GM23338 (cell line): ENCODE results near the gene NGEF. TPM values are rescaled to one million over a fixed set of nuclear protein-coding genes. Genes with fewer than 3 reads are reported as not detected.

Experiments
- ATAC-seq: fragments of 200-7000 bp; cut with Tn5 transposase; 3 replicates; pipeline ENCODE4 v1.9.1; 2020
- DNase-seq: peaks from one replicate; pipeline ENCODE4 v3.0.0-alpha.2; 2015; ENCODE audit warnings: low spot score
- H2AFZ ChIP-seq: fragments of 200-600 bp; sonication (generic); 2 replicates; pipeline ENCODE4 v1.8.0; 2016; ENCODE audit warnings: antibody characterized with exemption, mild to moderate bottlenecking, moderate library complexity
- H3F3A ChIP-seq: fragments of 200-600 bp; sonication (generic); replicated peaks from 2 replicates; pipeline ENCODE4 v1.8.0; 2017; ENCODE audit warnings: antibody characterized with exemption, mixed run types, low read depth
- H3K27ac ChIP-seq: fragments of 200-600 bp; sonication (generic); 2 replicates; pipeline ENCODE4 v1.6.1; 2016; ENCODE audit warnings: low read depth
- H3K27me3 ChIP-seq: fragments of 200-600 bp; sonication (generic); 2 replicates; pipeline ENCODE4 v1.8.0; 2016; ENCODE audit warnings: mild to moderate bottlenecking, mixed run types, moderate library complexity; ENCODE audit not compliant: insufficient read depth
- H3K36me3 ChIP-seq: fragments of 200-600 bp; sonication (generic); 2 replicates; pipeline ENCODE4 v1.8.0; 2016; ENCODE audit warnings: mild to moderate bottlenecking; ENCODE audit not compliant: insufficient read depth
- H3K4me1 ChIP-seq: fragments of 200-600 bp; sonication (generic); 2 replicates; pipeline ENCODE4 v1.8.0; 2016; ENCODE audit warnings: mild to moderate bottlenecking, moderate library complexity; ENCODE audit not compliant: insufficient read depth
- H3K4me2 ChIP-seq: fragments of 200-600 bp; sonication (generic); 2 replicates; pipeline ENCODE4 v1.7.1; 2017; ENCODE audit warnings: mixed run types
- H3K4me3 ChIP-seq: fragments of 200-600 bp; sonication (generic); 2 replicates; pipeline ENCODE4 v1.6.1; 2016; ENCODE audit warnings: mixed run types
- H3K79me2 ChIP-seq: fragments of 200-600 bp; sonication (generic); replicated peaks from 2 replicates; pipeline ENCODE4 v1.8.0; 2017; ENCODE audit warnings: mild to moderate bottlenecking; ENCODE audit not compliant: insufficient read depth
- H3K9me2 ChIP-seq: fragments of 200-600 bp; sonication (generic); 2 replicates; pipeline ENCODE4 v1.8.0; 2017; ENCODE audit not compliant: insufficient read depth
- H4K20me1 ChIP-seq: fragments of 200-600 bp; sonication (generic); replicated peaks from 2 replicates; pipeline ENCODE4 v1.8.0; 2017; ENCODE audit warnings: mild to moderate bottlenecking; ENCODE audit not compliant: insufficient read depth
- H3K27ac Mint-ChIP-seq: 2 replicates; pipeline ENCODE4 v1.8.0; 2020; ENCODE audit warnings: inconsistent platforms, mild to moderate bottlenecking, moderate library complexity, mixed read lengths
- H3K27me3 Mint-ChIP-seq: 3 replicates; pipeline ENCODE4 v1.8.0; 2022; ENCODE audit warnings: low read depth, mild to moderate bottlenecking, moderate library complexity, mixed read lengths, inconsistent platforms; ENCODE audit not compliant: insufficient read depth, poor library complexity
- H3K36me3 Mint-ChIP-seq: 3 replicates; pipeline ENCODE4 v1.8.0; 2021; ENCODE audit warnings: low read depth, mild to moderate bottlenecking, inconsistent platforms, moderate library complexity, mixed read lengths
- H3K4me1 Mint-ChIP-seq: 3 replicates; pipeline ENCODE4 v1.8.0; 2020; ENCODE audit warnings: mild to moderate bottlenecking, inconsistent platforms, mixed read lengths
- H3K4me3 Mint-ChIP-seq: 3 replicates; pipeline ENCODE4 v1.8.0; 2021; ENCODE audit warnings: moderate library complexity, mild to moderate bottlenecking, inconsistent platforms, mixed read lengths
- H3K9me3 Mint-ChIP-seq: 3 replicates; pipeline ENCODE4 v1.8.0; 2020; ENCODE audit warnings: moderate library complexity, mild to moderate bottlenecking, inconsistent platforms, mixed read lengths
- CREB1 ChIP-seq: fragments of 250-450 bp; sonication (Bioruptor Pico); IDR thresholded peaks from 2 replicates; pipeline ENCODE4 v1.5.0; 2020; ENCODE audit warnings: low read depth, mild to moderate bottlenecking, moderate library complexity
- EZH2 ChIP-seq: fragments of 200-600 bp; sonication (generic); IDR thresholded peaks from one replicate; pipeline ENCODE4 v1.8.0; 2017; ENCODE audit warnings: antibody characterized with exemption, mild to moderate bottlenecking, low read depth; ENCODE audit not compliant: unreplicated experiment
- EZH2phosphoT487 ChIP-seq: fragments of 200-600 bp; sonication (generic); IDR thresholded peaks from one replicate; pipeline ENCODE4 v1.8.1; 2018; ENCODE audit warnings: antibody characterized with exemption; ENCODE audit not compliant: unreplicated experiment
- STAT1 ChIP-seq: IDR thresholded peaks from one replicate; pipeline ENCODE4 v1.6.1; 2016; ENCODE audit warnings: antibody characterized with exemption; ENCODE audit not compliant: unreplicated experiment
- ZNF331 ChIP-seq: fragments of 250-450 bp; sonication (Bioruptor Pico); IDR thresholded peaks from 2 replicates; pipeline ENCODE4 v1.5.0; 2020; ENCODE audit warnings: low read depth, mild to moderate bottlenecking, moderate library complexity
- polyA plus RNA-seq: library from polyadenylated mRNA; unstranded; fragments of >200 nt; fragmentation: Nextera tagmentation; extraction: Ambion mirVana; gene quantifications from 2 replicates; pipeline ENCODE4 v1.2.1, GENCODE V29; 2016
- total RNA-seq: library from RNA; depleted of rRNA; stranded (reverse); fragments of >200 nt; shearing (Covaris generic); gene quantifications from 2 replicates; pipeline ENCODE4 v1.2.3, GENCODE V29; 2014
- TF ChIP-seq, protein P1 (sequence below): IDR thresholded peaks from one replicate; pipeline ENCODE4 v1.6.1; 2018; ENCODE audit warnings: antibody characterized with exemption; ENCODE audit not compliant: unreplicated experiment
- TF ChIP-seq, protein P2 (sequence below): fragments of 250-450 bp; sonication (Bioruptor Pico); IDR thresholded peaks from 2 replicates; pipeline ENCODE4 v1.5.0; 2020; ENCODE audit warnings: mild to moderate bottlenecking, moderate library complexity
- TF ChIP-seq, protein P3 (sequence below), 2 experiments: fragments of 200-600 bp in 1 of 2; sonication (generic) in 1 of 2; conservative IDR thresholded peaks; 2 replicates each; pipeline versions ENCODE4 v1.5.1 to v1.6.1; 2016 to 2017; ENCODE audit warnings: antibody characterized with exemption in 2 of 2, low read depth in 2 of 2, mild to moderate bottlenecking in 2 of 2, moderate library complexity in 1 of 2

Gene NGEF
- total and polyA plus RNA-seq, 2 experiments from 2014 or later, result 1.8 to 5.4 TPM

GRCh38 chr2:232897598-232898408 lies 115.3 kb downstream of the NGEF start (continued):
- TF ChIP-seq, protein P1, sequence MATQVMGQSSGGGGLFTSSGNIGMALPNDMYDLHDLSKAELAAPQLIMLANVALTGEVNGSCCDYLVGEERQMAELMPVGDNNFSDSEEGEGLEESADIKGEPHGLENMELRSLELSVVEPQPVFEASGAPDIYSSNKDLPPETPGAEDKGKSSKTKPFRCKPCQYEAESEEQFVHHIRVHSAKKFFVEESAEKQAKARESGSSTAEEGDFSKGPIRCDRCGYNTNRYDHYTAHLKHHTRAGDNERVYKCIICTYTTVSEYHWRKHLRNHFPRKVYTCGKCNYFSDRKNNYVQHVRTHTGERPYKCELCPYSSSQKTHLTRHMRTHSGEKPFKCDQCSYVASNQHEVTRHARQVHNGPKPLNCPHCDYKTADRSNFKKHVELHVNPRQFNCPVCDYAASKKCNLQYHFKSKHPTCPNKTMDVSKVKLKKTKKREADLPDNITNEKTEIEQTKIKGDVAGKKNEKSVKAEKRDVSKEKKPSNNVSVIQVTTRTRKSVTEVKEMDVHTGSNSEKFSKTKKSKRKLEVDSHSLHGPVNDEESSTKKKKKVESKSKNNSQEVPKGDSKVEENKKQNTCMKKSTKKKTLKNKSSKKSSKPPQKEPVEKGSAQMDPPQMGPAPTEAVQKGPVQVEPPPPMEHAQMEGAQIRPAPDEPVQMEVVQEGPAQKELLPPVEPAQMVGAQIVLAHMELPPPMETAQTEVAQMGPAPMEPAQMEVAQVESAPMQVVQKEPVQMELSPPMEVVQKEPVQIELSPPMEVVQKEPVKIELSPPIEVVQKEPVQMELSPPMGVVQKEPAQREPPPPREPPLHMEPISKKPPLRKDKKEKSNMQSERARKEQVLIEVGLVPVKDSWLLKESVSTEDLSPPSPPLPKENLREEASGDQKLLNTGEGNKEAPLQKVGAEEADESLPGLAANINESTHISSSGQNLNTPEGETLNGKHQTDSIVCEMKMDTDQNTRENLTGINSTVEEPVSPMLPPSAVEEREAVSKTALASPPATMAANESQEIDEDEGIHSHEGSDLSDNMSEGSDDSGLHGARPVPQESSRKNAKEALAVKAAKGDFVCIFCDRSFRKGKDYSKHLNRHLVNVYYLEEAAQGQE, result no peak
- TF ChIP-seq CREB1 (CRISPR knock-in tag), result no peak
- TF ChIP-seq EZH2phosphoT487, result no peak
- no peak for TF ChIP-seq STAT1
- no peak for TF ChIP-seq EZH2

GRCh38 chr2:232896720-232897597 lies 116.1 kb downstream of the NGEF start:
- no peak overlapping the region for H3K27ac ChIP-seq
- H3F3A ChIP-seq, result 0 out of 2 replicates have a peak, but pooled peaks cover 3% of the 10 kb centered on the region
- H3K79me2 ChIP-seq, result no peaks in the 10 kb centered on the region
- ATAC-seq (no peak), DNase-seq (no peak)
- H3K4me3 ChIP-seq, result no peak overlapping the region
- H2AFZ ChIP-seq, result no peak overlapping the region
- peaks cover 10% of the 10 kb centered on the region for H3K4me1 Mint-ChIP-seq
- no peaks in the 10 kb centered on the region for H3K9me2 ChIP-seq
- H3K9me3 Mint-ChIP-seq, result no peaks in the 10 kb centered on the region
- peaks cover 4% of the 10 kb centered on the region for H3K27me3 Mint-ChIP-seq
- peaks cover 7% of the 10 kb centered on the region for H3K4me1 ChIP-seq
- no peak overlapping the region for H3K4me2 ChIP-seq
- no peaks in the 10 kb centered on the region for H3K27me3 ChIP-seq
- no peak overlapping the region for H3K27ac Mint-ChIP-seq
- H3K36me3 ChIP-seq, result no peaks in the 10 kb centered on the region
- no peaks in the 10 kb centered on the region; the same call in 2 of the 3 replicates for H3K36me3 Mint-ChIP-seq
- no peak overlapping the region for H3K4me3 Mint-ChIP-seq
- H4K20me1 ChIP-seq, result no peaks in the 10 kb centered on the region
- TF ChIP-seq CREB1 (CRISPR knock-in tag), result no peak
- TF ChIP-seq, protein P2, sequence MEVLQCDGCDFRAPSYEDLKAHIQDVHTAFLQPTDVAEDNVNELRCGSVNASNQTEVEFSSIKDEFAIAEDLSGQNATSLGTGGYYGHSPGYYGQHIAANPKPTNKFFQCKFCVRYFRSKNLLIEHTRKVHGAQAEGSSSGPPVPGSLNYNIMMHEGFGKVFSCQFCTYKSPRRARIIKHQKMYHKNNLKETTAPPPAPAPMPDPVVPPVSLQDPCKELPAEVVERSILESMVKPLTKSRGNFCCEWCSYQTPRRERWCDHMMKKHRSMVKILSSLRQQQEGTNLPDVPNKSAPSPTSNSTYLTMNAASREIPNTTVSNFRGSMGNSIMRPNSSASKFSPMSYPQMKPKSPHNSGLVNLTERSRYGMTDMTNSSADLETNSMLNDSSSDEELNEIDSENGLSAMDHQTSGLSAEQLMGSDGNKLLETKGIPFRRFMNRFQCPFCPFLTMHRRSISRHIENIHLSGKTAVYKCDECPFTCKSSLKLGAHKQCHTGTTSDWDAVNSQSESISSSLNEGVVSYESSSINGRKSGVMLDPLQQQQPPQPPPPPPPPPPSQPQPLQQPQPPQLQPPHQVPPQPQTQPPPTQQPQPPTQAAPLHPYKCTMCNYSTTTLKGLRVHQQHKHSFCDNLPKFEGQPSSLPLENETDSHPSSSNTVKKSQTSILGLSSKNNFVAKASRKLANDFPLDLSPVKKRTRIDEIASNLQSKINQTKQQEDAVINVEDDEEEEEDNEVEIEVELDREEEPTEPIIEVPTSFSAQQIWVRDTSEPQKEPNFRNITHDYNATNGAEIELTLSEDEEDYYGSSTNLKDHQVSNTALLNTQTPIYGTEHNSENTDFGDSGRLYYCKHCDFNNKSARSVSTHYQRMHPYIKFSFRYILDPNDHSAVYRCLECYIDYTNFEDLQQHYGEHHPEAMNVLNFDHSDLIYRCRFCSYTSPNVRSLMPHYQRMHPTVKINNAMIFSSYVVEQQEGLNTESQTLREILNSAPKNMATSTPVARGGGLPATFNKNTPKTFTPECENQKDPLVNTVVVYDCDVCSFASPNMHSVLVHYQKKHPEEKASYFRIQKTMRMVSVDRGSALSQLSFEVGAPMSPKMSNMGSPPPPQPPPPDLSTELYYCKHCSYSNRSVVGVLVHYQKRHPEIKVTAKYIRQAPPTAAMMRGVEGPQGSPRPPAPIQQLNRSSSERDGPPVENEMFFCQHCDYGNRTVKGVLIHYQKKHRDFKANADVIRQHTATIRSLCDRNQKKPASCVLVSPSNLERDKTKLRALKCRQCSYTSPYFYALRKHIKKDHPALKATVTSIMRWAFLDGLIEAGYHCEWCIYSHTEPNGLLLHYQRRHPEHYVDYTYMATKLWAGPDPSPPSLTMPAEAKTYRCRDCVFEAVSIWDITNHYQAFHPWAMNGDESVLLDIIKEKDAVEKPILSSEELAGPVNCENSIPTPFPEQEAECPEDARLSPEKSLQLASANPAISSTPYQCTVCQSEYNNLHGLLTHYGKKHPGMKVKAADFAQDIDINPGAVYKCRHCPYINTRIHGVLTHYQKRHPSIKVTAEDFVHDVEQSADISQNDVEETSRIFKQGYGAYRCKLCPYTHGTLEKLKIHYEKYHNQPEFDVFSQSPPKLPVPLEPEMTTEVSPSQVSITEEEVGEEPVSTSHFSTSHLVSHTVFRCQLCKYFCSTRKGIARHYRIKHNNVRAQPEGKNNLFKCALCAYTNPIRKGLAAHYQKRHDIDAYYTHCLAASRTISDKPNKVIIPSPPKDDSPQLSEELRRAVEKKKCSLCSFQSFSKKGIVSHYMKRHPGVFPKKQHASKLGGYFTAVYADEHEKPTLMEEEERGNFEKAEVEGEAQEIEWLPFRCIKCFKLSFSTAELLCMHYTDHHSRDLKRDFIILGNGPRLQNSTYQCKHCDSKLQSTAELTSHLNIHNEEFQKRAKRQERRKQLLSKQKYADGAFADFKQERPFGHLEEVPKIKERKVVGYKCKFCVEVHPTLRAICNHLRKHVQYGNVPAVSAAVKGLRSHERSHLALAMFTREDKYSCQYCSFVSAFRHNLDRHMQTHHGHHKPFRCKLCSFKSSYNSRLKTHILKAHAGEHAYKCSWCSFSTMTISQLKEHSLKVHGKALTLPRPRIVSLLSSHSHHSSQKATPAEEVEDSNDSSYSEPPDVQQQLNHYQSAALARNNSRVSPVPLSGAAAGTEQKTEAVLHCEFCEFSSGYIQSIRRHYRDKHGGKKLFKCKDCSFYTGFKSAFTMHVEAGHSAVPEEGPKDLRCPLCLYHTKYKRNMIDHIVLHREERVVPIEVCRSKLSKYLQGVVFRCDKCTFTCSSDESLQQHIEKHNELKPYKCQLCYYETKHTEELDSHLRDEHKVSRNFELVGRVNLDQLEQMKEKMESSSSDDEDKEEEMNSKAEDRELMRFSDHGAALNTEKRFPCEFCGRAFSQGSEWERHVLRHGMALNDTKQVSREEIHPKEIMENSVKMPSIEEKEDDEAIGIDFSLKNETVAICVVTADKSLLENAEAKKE (CRISPR knock-in tag), result no peak
- no peak for TF ChIP-seq ZNF331 (CRISPR knock-in tag)
- TF ChIP-seq, protein P3, sequence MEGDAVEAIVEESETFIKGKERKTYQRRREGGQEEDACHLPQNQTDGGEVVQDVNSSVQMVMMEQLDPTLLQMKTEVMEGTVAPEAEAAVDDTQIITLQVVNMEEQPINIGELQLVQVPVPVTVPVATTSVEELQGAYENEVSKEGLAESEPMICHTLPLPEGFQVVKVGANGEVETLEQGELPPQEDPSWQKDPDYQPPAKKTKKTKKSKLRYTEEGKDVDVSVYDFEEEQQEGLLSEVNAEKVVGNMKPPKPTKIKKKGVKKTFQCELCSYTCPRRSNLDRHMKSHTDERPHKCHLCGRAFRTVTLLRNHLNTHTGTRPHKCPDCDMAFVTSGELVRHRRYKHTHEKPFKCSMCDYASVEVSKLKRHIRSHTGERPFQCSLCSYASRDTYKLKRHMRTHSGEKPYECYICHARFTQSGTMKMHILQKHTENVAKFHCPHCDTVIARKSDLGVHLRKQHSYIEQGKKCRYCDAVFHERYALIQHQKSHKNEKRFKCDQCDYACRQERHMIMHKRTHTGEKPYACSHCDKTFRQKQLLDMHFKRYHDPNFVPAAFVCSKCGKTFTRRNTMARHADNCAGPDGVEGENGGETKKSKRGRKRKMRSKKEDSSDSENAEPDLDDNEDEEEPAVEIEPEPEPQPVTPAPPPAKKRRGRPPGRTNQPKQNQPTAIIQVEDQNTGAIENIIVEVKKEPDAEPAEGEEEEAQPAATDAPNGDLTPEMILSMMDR (conservative IDR thresholded peaks at IDR 0.05; ENCODE audit: low read depth in 2 of 2), result no peak
- no peak for TF ChIP-seq STAT1
